ENCODE measurements around the gene PPP3CA. TPM values are rescaled to one million over a fixed set of nuclear protein-coding genes. Genes with fewer than 3 reads are reported as not detected.

PPP3CA gene
- total RNA-seq, 1 donor from 2014 or later = 64.5 TPM

GRCh38 chr4:101127176-101127790, 220.0 kb downstream of the PPP3CA start:
- no peak for DNase-seq (ENCODE audit: low spot score in 2 of 2)
- TF ChIP-seq CTCF (IDR thresholded peaks at IDR 0.05) = no peak
- Histone ChIP-seq H3K27ac (no peak overlapping the region), H3K27me3 (no peaks in the 10 kb centered on the region), H3K36me3 (no peaks in the 10 kb centered on the region), H3K4me3 (no peak overlapping the region), H3K9me3 (no peaks in the 10 kb centered on the region), H3K4me1 (peaks cover 0 to 8% of the 10 kb centered on the region in 2 donors)
- intact Hi-C loops (cut with DNase I) = no loop called here

GRCh38 chr4:101126059-101126458, 221.3 kb downstream of the PPP3CA start:
- no peaks in the 10 kb centered on the region for H3K9me3 ChIP-seq
- no peak for TF ChIP-seq CTCF (IDR thresholded peaks at IDR 0.05)
- no peak for DNase-seq (ENCODE audit: low spot score in 2 of 2)
- H3K36me3 ChIP-seq = no peaks in the 10 kb centered on the region
- H3K4me1 ChIP-seq = peaks cover 0 to 8% of the 10 kb centered on the region in 2 donors
- no peak overlapping the region for H3K4me3 ChIP-seq
- H3K27ac ChIP-seq = no peak overlapping the region
- intact Hi-C loops (cut with DNase I) = no loop called here
- H3K27me3 ChIP-seq = no peaks in the 10 kb centered on the region

GRCh38 chr4:101125045-101125942, 222.0 kb downstream of the PPP3CA start:
- DNase-seq (ENCODE audit: low spot score in 2 of 2) = no peak
- no peaks in the 10 kb centered on the region for H3K27me3 ChIP-seq
- intact Hi-C loops (cut with DNase I) = no loop called here
- H3K36me3 ChIP-seq = no peaks in the 10 kb centered on the region
- no peak for TF ChIP-seq CTCF (IDR thresholded peaks at IDR 0.05)
- no peak overlapping the region for H3K27ac ChIP-seq
- H3K4me1 ChIP-seq = peaks cover 0 to 8% of the 10 kb centered on the region in 2 donors
- no peaks in the 10 kb centered on the region for H3K9me3 ChIP-seq
- no peak overlapping the region for H3K4me3 ChIP-seq

GRCh38 chr4:101123231-101123630, 224.1 kb downstream of the PPP3CA start:
- Histone ChIP-seq H3K4me1 (peaks cover 0 to 8% of the 10 kb centered on the region in 2 donors), H3K27me3 (no peaks in the 10 kb centered on the region), H3K4me3 (no peak overlapping the region), H3K9me3 (no peaks in the 10 kb centered on the region), H3K27ac (no peak overlapping the region), H3K36me3 (no peaks in the 10 kb centered on the region)
- no peak for DNase-seq (ENCODE audit: low spot score in 2 of 2)
- intact Hi-C loops (cut with DNase I) = no loop called here
- no peak for TF ChIP-seq CTCF (IDR thresholded peaks at IDR 0.05)

GRCh38 chr4:101122019-101122418, 225.3 kb downstream of the PPP3CA start:
- no peak for TF ChIP-seq CTCF (IDR thresholded peaks at IDR 0.05)
- Histone ChIP-seq H3K27ac (no peak overlapping the region), H3K4me1 (peaks cover 0 to 8% of the 10 kb centered on the region in 2 donors), H3K36me3 (no peaks in the 10 kb centered on the region), H3K27me3 (no peaks in the 10 kb centered on the region), H3K9me3 (no peaks in the 10 kb centered on the region), H3K4me3 (no peak overlapping the region)
- DNase-seq (ENCODE audit: low spot score in 2 of 2) = no peak
- intact Hi-C loops (cut with DNase I) = no loop called here
